Measurements from ENCODE around the gene KATNAL2. TPM values are rescaled to one million over a fixed set of nuclear protein-coding genes. Genes with fewer than 3 reads are reported as not detected.

KATNAL2 gene
- total RNA-seq: 0.51 and 2.9 TPM in 2 replicates

GRCh38 chr18:46917108-46917802 lies at the start of gene KATNAL2, which contains the start of gene PIAS2:
KATNAL2 (plus strand) TSS chr18:46917602; CDS start chr18:46946873, 29,271 bp downstream.
PIAS2 (minus strand) TSS chr18:46917507; CDS start chr18:46917345, 162 bp downstream.
- DNase-seq: peak; percentile 82

DNA sequence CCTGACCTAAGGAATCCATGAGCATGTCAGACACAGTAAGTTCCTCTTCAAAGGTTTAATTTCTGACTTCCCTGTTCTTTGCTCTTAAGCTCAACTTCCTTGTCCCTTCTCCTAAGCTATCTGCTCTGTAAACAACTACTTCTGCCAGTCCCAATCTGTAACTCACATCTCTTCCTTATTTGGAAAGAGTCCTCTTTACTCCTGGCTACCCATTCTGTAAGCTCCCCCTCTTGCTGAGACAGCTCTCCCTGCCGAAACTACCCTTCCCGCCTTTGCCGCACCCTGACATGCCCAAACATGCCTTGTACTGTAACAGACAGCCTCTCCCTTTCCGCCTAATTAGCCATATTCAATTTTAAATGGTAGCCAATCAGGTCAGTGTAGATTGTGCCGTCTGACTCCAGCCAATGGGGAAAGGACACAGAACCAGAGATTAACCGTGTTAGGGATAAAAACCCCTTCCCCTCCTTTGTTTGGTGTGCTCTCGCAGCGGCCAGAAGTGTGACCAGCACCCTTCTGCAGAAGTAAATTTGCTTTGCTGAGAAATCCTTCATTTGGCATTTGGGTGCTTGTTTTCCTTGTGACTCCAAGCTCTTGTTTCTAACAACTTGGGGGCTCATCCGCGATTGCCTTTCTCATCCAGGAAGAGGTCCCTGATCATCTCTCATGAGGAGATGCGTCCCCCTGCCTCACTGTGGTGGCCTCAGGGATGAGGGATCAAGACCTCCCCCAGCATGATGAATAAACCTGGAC lies 49.1 kb upstream of the KATNAL2 start:
- no peak for DNase-seq

DNA sequence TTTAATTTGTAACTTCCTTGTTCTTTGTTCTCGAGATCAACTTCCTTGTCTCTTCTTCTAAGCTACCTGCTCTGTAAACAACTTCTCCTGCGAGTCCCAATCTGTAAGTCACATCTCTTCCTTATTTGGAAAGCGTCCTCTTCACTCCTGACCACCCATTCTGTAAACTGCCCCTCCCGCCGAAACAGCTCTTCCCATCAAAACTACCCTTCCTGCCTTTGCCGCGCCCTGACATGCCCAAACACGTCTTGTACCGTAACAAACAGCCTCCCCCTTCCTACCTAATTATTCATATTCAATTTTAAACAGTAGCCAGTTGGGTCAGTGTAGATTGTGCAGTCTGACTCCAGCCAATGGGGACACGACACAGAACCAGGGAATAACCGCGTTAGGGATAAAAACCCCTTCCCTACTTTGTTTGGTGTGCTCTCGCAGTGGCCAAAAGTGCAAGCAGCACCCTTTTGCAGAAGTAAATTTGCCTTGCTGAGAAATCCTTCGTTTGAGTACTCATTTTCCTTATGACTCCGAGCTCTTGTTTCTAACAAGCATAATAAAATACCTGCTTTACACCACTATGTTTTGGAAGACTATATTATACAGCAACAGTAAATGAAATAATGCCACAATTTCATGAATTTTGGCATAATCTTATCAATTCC lies 39.9 kb upstream of the KATNAL2 start:
- no peak for DNase-seq

DNA sequence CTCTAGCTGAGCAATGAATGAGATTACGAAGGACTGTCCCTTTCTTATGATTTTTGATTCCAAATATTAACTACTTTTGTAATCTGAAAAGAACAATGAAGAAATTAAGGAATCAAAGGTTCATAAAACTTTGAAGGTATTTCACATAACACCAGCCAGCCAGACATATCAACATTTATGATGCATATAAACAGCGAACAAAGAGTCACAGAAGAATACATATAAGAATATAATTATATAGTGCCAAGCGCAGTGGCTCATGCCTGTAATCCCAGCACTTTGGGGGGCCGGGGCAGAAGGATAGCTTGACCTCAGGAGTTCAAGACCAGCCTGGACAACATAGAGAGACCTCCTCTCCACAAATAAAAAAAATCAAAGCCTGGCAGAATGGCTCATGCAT lies 34.2 kb upstream of the KATNAL2 start:
- DNase-seq: no peak

- no peak for DNase-seq
These were observed 30.5 kb upstream of the KATNAL2 start for GRCh38 chr18:46886893-46887292.

DNA sequence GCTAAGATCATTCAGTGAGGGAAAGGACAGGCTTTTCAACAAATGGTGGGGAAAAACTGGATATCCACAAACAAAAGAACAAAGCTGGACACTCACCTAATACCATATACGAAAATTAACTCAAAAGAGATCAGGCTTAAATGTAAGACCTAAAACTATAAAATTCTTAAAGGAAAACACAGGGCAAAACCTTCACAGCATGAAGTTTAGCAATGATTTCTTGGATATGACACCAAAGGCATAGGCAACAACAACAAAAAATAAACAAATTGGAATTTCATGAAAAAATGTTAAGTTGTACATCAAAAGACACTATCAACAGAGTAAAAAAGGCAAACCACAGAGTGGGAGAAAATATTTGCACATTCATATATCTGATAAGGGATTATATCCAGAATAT lies 28.4 kb upstream of the KATNAL2 start:
- no peak for DNase-seq

GRCh38 chr18:46891742-46892214 lies 25.6 kb upstream of the KATNAL2 start:
- no peak for DNase-seq

DNA sequence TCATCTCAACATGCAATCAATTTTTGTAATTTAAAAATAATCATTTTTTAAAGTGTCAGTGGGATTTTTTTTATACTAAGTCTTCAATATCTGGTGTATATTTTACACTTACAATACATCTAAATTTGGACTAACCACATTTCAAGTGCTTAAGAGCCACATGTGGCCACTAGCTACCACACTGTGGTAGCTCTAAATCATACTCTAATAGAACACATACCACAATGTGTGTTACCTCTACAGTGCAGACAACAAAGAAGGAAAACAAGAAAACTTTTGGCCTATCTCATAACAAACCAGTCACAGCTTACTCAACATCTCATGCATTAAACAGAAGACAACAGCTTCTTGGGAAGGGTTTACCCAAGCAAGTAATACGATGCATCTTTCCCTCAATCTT lies 24.6 kb upstream of the KATNAL2 start:
- DNase-seq: no peak

DNA sequence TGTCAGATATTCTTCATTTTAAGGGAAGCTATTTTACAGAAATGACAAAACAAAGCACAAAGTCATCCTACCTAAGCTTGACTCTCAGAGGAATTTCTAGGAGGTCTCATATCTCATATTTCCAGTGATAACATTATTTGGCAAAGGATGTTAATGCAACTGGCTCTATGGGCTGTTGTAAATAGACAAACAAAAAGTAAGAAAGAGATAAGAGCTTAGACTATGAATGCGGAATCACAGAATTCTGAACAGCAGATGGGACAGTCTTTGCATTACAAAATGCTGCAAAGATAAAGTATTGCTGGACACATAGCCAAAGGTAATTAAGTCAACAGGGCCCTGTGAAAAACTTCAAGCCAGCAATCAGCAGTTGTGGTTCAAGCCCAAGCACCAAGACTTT lies 24.0 kb upstream of the KATNAL2 start:
- no peak for DNase-seq

- DNase-seq: no peak
These were observed 23.3 kb upstream of the KATNAL2 start for GRCh38 chr18:46894124-46894523.

- DNase-seq: no peak
These were observed 18.0 kb upstream of the KATNAL2 start for GRCh38 chr18:46899274-46899948.

DNA sequence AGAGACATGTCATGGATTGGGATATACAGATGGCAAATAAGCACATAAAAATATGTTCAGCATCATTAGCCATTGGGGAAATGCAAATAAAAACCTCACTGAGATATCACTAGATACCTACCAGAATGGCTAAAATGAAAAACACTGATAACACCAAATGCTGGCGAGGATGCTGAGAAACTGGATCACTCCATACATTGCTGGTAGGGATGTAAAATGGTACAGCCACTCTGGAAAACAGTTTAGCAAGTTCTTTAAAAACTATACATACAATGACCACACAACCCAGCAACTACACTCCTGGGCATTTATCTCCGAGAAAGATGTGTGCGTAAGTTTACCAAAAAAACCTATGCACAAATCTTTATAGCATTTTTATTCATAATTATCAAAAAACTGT lies 14.0 kb upstream of the KATNAL2 start:
- no peak for DNase-seq

- no peak for DNase-seq
These were observed 7.9 kb upstream of the KATNAL2 start for GRCh38 chr18:46909497-46909896.

DNA sequence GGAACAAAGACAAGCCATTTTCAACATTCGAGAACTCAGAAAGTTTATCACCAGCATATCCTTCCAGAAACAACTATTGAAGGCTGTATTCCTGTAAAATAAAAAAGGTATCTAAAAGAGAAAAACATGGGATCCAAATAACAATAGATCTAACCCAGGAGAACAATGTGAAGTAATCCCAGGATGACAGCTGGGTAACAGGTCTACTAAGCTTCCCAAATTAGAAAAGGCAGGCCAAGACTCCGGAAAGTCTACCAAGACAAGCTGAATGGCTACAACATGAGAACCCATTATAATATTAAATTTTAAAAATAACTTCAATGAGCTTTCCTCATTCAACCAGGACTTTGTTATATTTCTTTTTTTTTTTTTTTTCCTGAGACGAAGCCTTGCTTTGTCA lies 6.5 kb upstream of the KATNAL2 start:
- DNase-seq: no peak

DNA sequence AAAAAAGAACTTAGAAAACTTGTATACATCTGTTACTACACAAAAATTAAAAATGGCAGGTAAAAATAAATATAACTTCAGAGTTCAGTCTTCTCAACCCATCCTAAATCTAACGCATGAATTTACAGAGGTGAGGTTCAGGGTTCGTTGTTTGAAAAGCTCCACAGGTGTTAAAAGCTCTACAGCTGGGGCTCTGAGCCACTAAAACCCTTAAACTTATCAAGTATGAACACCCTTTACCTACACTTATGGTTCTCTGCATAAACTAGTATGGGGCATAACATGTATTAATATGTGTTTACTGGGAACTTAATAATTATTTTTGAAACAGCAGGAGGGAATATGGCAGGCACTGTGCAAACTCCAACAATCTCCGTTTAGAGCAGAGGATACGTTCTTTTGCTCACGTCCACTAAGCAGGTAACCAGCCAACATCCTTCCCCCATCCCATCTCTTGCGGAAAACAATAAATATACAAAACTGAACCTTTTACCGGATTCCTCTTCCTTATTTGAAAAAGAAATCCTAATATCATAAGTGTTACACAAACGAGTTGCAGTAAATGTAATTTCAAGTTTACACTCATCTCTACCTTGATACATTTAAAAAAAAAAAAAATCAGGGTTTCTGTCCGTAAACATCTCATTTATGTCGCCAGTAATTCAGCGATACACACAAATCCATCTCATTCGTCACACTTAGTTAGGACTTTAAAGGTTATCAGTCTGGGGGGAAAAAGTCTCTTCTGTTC lies 1.4 kb upstream of the KATNAL2 start:
- peak; percentile 5 for DNase-seq

GRCh38 chr18:46916551-46917107 lies 773 bp upstream of the KATNAL2 start:
- DNase-seq: peak; percentile 47

- DNase-seq: peak; percentile 35
These were observed 600 bp downstream of the KATNAL2 start for GRCh38 chr18:46917803-46918600.

- DNase-seq: no peak
These were observed 2.7 kb downstream of the KATNAL2 start for GRCh38 chr18:46920067-46920466.

DNA sequence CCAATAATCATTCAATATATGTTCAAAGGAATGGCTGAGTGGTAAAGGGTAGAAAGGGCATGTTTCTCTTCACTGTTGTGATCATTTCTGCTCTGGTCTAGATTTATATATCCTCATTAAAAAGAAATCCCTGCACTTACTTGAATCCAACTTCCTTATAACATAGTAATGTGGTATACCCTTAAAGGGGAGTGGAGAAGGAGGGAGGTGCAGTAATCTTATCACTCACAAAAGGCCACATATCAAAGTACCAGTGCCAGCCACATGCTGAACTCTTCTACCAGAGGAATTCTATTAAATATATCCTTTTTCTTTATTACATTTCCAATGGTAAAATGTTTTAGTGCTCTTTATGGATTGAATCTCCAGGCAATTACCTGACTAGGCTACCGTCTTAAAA lies 3.3 kb downstream of the KATNAL2 start:
- DNase-seq: no peak

GRCh38 chr18:46939337-46939963 lies 22.0 kb downstream of the KATNAL2 start:
- DNase-seq: peak; percentile 41
